GM12864 (cell line): Measurements from ENCODE around the gene MYBPH.
A peak's percentile ranks its signal among the peaks of the same experiment; 100 is the strongest.

Experiments
- DNase-seq: peaks from one replicate; pipeline ENCODE4 v3.0.0-alpha.2; 2011; ENCODE audit warnings: low read depth
- H3K4me3 ChIP-seq: 2 replicates; pipeline ENCODE4 v1.5.1; 2011; ENCODE audit warnings: mild to moderate bottlenecking, low read depth, low read length, control low read depth
- CTCF ChIP-seq: IDR thresholded peaks from 2 replicates; pipeline ENCODE4 v1.5.1; 2011; ENCODE audit warnings: low read depth, mild to moderate bottlenecking, moderate library complexity, low read length, control low read depth, inconsistent platforms; ENCODE audit errors: missing control alignments

The MYBPH gene

GRCh38 chr1:203169770-203170520, 5.7 kb downstream of the MYBPH start:
- no peak overlapping the region for H3K4me3 ChIP-seq
- no peak for DNase-seq
- TF ChIP-seq CTCF, result no peak

GRCh38 chr1:203168991-203169390, 6.6 kb downstream of the MYBPH start:
- no peak overlapping the region for H3K4me3 ChIP-seq
- TF ChIP-seq CTCF, result no peak
- no peak for DNase-seq

- no peak overlapping the region for H3K4me3 ChIP-seq
- no peak for TF ChIP-seq CTCF
- no peak for DNase-seq
Observed at GRCh38 chr1:203168256-203168786, 7.3 kb downstream of the MYBPH start.

DNA sequence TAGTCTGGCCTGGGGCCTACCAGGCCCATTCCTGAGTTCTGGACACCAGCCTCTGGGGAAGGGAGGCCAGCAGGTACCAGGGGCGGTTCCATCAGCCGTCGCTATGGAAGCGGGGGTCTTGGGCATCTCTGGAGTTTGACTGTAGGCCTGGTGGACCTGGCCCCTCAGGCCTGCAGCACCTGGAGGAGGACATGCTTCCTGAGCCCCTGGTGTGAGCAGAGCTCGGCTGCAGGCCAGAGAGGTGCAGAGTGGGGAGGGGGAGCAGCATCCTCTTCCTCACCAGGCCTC, 7.8 kb downstream of the MYBPH start:
- no peak for DNase-seq
- no peak overlapping the region for H3K4me3 ChIP-seq
- TF ChIP-seq CTCF, result no peak

DNA sequence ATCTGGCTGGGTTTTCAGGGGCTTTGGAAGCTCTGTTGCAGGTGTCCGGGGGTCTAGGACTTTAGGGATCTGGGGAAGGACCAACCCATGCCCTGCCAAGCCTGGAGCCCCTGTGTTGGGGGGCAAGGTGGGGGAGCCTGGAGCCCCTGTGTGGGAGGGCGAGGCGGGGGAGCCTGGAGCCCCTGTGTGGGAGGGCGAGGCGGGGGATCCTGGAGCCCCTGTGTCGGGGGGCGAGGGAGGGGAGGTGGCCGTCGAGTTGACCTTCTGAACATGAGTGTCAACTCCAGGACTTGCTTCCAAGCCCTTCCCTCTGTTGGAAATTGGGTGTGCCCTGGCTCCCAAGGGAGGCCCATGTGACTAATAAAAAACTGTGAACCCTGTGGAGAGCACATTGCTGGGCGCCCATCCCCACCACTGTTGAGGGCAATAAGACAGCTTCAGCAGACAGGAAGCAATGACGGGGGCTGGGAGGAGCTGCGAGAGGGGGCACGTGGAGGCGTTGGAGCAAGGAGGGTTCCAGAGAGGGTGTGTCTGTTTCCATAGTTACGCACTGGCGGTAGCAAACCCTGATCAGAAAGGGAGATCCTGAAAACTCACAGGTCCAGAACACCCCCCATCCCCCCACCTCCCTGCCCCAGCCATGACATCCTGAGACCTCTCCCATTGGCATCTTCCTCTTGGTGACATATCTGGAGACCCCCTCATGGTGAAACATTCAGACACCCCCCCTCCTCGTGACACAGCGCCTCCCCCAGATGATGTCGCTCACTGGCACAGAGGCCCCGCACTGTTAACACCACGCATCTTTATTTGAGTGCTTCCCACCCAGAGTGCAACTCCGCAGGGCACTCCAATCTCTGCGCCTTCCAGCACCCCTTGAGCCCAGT, 8.4 kb downstream of the MYBPH start:
- H3K4me3 ChIP-seq, result no peak overlapping the region
- no peak for DNase-seq
- no peak for TF ChIP-seq CTCF

- no peak for DNase-seq
- H3K4me3 ChIP-seq, result no peak overlapping the region
- TF ChIP-seq CTCF, result peak; percentile 47
Observed at GRCh38 chr1:203166192-203166940, 9.3 kb downstream of the MYBPH start.
